GM18502 (cell line): ENCODE data around the gene GOLPH3.
"Not testable (repeated sequence)": the region's sequence is repeated elsewhere in the genome, so short reads cannot be mapped to it uniquely, and the experiment has no call there.

Experiments
- ATAC-seq: cut with Tn5 transposase; IDR thresholded peaks from one replicate; pipeline ENCODE4 v1.9.1; 2021; ENCODE audit warnings: mild to moderate bottlenecking; ENCODE audit not compliant: unreplicated experiment, poor library complexity

The GOLPH3 gene

DNA sequence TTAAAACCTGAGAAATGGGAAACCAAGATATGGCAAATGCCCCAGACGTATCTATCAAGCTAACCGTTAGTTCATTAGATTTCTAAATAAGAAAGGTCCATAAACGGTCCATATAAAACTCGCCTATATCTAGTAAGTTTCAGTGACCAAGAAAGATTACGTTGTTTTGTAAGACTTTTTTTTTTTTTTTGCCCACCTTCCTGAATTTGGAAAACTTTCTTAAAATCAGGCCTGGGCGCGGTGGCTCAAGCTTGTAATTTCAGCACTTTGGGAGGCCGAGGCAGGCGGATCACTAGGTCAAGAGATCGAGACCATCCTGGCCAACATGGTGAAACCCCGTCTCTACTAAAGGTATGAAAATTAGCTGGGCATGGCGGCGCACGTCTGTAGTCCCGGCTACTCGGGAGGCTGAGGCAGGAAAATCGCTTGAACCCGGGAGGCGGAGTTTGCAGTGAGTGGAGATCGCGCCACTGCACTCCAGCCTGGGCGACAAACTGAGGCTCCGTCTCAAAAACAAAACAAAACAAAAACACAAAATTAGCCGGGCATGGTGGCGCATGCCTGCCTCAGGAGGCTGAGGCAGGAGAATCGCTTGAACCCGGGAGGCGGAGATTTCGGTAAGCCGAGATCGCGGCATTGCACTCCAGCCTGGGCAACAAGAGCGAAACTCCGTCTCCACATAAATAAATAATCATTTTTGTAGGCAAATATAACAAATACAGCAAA, 1.8 kb downstream of the GOLPH3 start:
- ATAC-seq, result not testable (repeated sequence)

DNA sequence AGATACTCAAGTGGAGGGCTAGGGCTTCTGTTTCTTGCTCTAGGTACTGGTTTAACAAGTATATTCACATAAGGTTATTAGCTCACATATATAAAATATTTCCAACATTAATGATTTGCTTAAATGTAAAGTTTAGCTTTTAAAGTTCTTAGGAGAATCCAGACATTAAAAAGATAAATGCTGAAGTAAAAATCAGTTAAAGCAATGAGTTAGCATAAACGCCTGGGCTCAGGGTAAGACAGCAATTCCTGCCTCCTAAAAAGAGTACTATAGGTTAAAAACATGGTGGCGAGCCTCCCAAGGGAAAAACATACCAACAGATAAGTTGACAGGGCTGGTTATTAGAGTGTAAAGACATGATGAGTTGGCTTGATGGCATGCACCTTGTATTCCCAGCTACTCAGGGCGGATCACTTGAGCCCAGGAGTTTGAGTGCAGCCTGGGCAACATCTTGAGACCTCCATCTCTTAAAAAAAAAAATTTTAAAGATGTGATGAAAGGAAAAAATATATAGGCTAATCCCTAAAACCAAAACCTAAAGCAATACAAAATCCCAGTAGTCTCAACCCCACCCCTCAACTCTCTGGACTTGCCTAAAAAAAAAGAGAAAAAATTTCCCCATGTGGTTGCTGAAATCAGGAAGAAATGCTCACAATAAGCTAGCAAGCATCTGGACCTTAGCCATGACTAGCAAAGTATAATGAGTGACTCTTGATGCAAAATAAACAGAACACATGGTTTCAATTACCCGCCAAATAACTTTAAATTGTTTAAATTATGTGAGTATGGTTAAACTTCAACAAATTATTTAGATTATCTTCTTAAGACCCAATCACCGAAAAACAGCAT, 3.6 kb downstream of the GOLPH3 start:
- no peak for ATAC-seq

GRCh38 chr5:32168460-32169033, 5.6 kb downstream of the GOLPH3 start:
- ATAC-seq, result no peak

DNA sequence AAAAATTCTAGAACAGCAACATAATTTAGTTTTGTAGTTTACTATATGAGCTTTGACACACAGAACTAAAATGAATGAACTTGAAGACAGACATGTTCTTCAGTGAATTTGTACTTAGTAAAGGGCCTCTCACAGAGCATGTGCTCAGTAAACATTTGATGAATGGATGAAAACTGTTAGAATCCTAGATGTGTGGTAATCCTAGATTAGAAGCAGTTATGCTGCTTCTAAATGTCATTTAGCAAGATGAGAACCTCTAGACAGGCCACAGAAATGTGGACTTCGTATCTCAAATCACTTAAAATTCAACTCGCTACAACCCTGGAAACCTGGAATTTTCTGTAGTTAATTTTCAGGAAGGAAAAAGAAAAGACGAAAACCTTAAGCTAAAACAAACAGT, 8.5 kb downstream of the GOLPH3 start:
- no peak for ATAC-seq

- peak; percentile 61 for ATAC-seq
These were observed 10.3 kb downstream of the GOLPH3 start for GRCh38 chr5:32163785-32164184.

GRCh38 chr5:32163053-32163452, 11.1 kb downstream of the GOLPH3 start:
- no peak for ATAC-seq

DNA sequence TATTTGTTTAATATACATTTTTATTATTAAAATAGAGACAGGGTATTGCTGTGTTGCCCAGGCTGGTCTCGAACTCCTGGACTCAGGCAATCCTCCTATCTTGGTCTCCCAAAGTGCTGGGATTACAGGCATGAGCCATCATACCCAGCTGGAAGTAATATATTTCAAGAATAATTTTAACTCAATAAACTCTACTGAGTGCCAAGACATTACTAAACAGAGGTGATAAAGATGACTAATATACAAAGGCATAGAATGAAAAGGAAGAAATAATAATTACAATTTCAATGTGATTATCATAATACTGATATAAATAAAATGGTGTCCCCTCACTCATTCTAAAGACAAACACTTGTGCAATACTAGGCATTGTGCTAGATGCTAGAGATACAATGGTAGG, 13.9 kb downstream of the GOLPH3 start:
- no peak for ATAC-seq

DNA sequence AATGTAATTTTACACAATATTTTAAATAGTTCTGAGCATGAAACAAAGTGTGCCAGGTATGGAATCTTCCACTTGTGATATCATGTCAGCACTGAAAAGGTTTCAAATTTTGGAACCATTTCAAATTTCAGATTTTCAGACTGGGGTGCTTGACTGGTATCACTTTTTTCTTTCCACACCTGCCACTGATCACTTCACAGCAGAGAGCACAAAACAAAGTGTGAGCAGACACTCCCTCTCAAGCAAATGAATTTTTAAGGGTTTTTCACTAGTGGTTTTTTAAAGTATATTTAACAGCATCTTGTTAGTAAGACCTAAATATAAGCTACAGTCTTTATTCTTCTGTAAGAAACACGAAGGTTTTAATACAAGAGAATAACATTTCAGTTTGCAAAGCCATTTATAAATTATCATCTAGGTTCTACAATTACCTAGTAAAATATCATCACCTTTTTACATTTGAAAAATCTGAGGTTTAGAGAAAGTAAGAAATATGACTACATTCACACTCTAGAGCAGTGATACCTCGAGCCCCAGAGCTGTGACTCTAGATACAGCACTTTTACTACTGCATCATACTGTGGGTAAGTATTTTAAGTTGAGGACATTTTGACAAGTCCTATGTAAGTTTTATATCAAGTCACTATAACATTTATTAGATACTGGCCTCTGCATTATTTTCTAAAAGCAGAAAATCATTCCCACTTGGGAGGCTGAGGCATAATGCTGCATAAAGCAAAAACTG, 14.6 kb downstream of the GOLPH3 start:
- ATAC-seq, result no peak

- ATAC-seq, result no peak
These were observed 15.5 kb downstream of the GOLPH3 start for GRCh38 chr5:32158679-32158975.

- no peak for ATAC-seq
These were observed 17.0 kb downstream of the GOLPH3 start for GRCh38 chr5:32157078-32157477.

DNA sequence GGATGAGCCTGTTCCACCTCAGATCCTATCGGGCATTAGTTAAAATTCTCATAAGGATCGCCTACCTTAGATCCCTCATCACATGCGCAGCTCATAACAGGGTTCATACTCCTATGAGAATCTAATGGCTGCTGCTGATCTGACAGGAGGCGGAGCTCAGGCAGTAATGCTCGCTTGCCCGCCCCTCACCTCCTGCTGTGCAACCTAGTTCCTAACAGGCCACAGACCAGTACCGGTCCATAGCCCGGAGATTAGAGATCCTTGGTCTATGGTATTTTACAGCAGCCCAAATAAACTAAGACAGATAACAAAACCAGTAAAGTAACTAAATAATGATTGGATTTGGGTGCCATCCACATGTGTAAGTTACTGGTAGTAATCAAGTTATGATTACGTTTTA, 17.5 kb downstream of the GOLPH3 start:
- ATAC-seq, result no peak

DNA sequence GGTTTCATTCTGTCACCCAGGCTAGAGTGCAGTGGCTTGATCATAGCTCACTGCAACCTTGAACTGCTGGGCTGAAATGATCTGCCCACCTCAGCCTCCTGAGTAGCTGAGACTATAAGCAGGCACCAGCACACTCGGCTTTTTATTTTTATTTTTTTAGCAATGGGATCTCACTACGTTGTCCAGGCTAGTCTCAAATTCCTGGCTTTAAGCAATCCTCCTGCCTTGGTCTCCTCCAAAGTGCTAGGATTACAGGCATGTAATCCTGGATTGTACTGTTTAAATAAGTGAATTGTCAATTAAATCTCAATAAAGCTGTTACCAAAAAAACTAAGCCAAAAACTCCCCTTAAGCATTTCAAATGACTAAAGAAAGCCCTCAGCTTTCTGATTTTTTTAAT, 18.9 kb downstream of the GOLPH3 start:
- no peak for ATAC-seq

DNA sequence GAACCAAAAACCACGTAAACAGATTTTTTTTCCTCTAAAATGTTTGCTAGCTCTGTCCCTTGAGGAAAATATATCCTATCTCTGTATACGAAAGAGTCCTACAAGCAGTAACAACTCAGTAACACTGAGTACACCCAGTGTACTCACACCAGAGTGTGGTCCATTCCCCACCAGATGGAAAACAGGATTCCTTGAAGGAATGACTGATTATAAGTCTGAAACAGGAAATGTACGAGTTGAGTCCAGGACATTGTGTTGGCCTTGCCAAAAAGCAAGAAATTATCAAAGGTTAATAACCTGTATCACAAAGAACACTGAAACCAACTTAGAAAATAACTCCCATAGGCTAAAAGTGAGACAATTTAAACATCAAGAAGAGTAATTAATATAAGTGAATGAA, 20.4 kb downstream of the GOLPH3 start:
- ATAC-seq, result no peak

GRCh38 chr5:32151198-32151597, 22.9 kb downstream of the GOLPH3 start:
- no peak for ATAC-seq

DNA sequence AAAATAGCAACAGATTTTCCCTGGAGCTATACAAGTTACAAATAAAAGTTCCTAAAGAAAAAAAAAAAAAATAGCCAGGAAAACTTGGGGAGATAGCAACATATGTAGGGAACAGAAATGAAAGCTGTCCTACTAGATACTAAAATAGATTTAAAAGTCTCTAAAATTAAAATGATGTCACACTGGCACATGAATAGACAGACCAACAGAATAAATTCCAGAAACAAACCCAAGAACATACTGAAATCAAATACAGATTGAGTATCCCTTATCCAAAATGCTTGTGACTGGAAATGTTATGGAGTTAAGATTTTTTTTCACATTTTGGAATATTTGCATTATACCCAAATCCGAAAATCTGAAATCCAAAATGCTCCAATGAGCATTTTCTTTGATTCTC, 23.8 kb downstream of the GOLPH3 start:
- no peak for ATAC-seq

GRCh38 chr5:32147959-32148358, 26.2 kb downstream of the GOLPH3 start:
- no peak for ATAC-seq

DNA sequence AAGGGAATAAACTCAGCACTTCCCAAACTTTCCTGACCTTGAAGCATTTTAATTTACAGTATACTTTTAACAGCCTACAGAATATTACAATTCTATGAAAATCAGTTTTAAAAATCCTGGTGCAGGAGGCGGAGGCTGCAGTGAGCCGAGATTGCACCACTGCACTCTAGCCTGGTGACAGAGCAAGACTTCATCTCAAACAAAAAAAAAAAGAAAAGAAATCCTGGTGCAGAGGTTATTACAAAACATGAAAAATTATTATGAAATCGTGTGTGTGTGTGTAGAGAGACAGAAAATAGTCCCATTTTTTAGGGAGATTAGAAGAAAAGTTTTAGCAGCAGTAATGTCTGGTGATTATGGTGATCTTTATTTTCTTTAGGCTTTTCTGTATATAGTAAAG, 26.9 kb downstream of the GOLPH3 start:
- ATAC-seq, result no peak

DNA sequence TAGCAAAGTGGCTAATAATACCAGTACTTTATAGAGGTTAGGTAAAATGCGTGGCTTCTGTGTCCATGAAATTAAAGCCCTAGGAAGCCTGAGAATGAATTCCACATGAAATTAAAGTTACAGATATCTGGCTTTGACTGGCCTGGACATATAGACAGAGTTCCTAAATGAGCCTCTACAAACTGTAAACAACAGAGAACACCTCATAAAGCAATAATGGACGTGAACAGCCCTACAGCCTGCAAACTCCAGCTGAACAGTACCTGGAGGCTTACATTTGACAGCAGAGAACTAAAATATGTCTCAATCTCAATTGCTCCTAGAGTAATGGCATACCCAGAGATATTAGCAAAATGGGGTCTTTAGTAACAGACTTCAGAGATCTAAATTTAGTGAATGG, 28.7 kb downstream of the GOLPH3 start:
- no peak for ATAC-seq

- no peak for ATAC-seq
These were observed 29.5 kb downstream of the GOLPH3 start for GRCh38 chr5:32144378-32145207.
